IMR-90 (cell line): ENCODE data around the gene OR10D3. TPM values are rescaled to one million over a fixed set of nuclear protein-coding genes. Genes with fewer than 3 reads are reported as not detected.

Experiments
- ATAC-seq: fragments of 200-7000 bp; cut with Tn5 transposase; 2 replicates; pipeline ENCODE4 v1.9.1; 2020; ENCODE audit warnings: low read depth, mild to moderate bottlenecking, moderate library complexity
- BruUV-seq: library from RNA; stranded (reverse); fragments of 400-500 nt; replicated peaks from 2 replicates; lab custom pipeline; 2021; lab: Mats Ljungman, UMichigan
- CTCF ChIA-PET: fragments of 300-600 bp; formaldehyde crosslinking; extraction: SDS; loops from one replicate; lab custom pipeline; 2021; ENCODE audit warnings: antibody characterized with exemption; lab: Yijun Ruan, JAX
- POLR2A ChIA-PET: fragments of 300-600 bp; sonication (Branson Sonifier 250); formaldehyde crosslinking; loops from one replicate; lab custom pipeline; 2022; ENCODE audit warnings: antibody characterized with exemption; ENCODE audit not compliant: unreplicated experiment; lab: Charles Lee
- DNase-seq: peaks from one replicate; pipeline ENCODE4 v3.0.0; 2013
- H2AFZ ChIP-seq: replicated peaks from 2 replicates; pipeline ENCODE3; 2013; ENCODE audit warnings: low read length, mild to moderate bottlenecking; ENCODE audit not compliant: poor library complexity
- H2AK5ac ChIP-seq: 2 replicates; pipeline ENCODE4 v1.6.1; 2013; ENCODE audit warnings: low read depth, low read length, inconsistent platforms
- H2AK9ac ChIP-seq: replicated peaks from 2 replicates; pipeline ENCODE3; 2013; ENCODE audit warnings: mild to moderate bottlenecking, low read depth, low read length, moderate library complexity; ENCODE audit not compliant: poor library complexity
- H2BK120ac ChIP-seq: 2 replicates; pipeline ENCODE4 v1.6.1; 2013; ENCODE audit warnings: low read depth, low read length, inconsistent platforms
- H2BK15ac ChIP-seq: 3 replicates; pipeline ENCODE4 v1.6.1; 2013; ENCODE audit warnings: low read depth, low read length, inconsistent platforms
- H2BK20ac ChIP-seq: 2 replicates; pipeline ENCODE4 v1.6.1; 2013; ENCODE audit warnings: low read depth, mild to moderate bottlenecking, inconsistent platforms, low read length, moderate library complexity
- H2BK5ac ChIP-seq: 2 replicates; pipeline ENCODE4 v1.6.1; 2013; ENCODE audit warnings: mild to moderate bottlenecking, low read depth, low read length, inconsistent platforms; ENCODE audit not compliant: poor library complexity, severe bottlenecking
- H3K14ac ChIP-seq: replicated peaks from 2 replicates; pipeline ENCODE4 v1.6.1; 2013; ENCODE audit warnings: low read depth, low read length, inconsistent platforms
- H3K18ac ChIP-seq: 2 replicates; pipeline ENCODE4 v1.6.1; 2013; ENCODE audit warnings: low read depth, low read length, control low read depth
- H3K23ac ChIP-seq: 2 replicates; pipeline ENCODE4 v1.6.1; 2013; ENCODE audit warnings: low read depth, low read length, inconsistent platforms
- H3K27ac ChIP-seq: 2 replicates; pipeline ENCODE4 v1.5.1; 2013; ENCODE audit warnings: mild to moderate bottlenecking, control low read depth, low read length; ENCODE audit not compliant: insufficient read depth
- H3K27me3 ChIP-seq: 2 replicates; pipeline ENCODE4 v1.6.1; 2013; ENCODE audit warnings: low read length; ENCODE audit not compliant: control insufficient read depth, insufficient read depth
- H3K36me3 ChIP-seq: 2 replicates; pipeline ENCODE4 v1.6.1; 2013; ENCODE audit warnings: low read length, mixed read lengths; ENCODE audit not compliant: control insufficient read depth, insufficient read depth
- H3K4ac ChIP-seq: 2 replicates; pipeline ENCODE4 v1.6.1; 2013; ENCODE audit warnings: low read depth, low read length, inconsistent platforms
- H3K4me1 ChIP-seq: 2 replicates; pipeline ENCODE4 v1.6.1; 2013; ENCODE audit warnings: low read length, mixed read lengths; ENCODE audit not compliant: control insufficient read depth, insufficient read depth
- H3K4me2 ChIP-seq: 2 replicates; pipeline ENCODE4 v1.6.1; 2013; ENCODE audit warnings: low read depth, mild to moderate bottlenecking, control low read depth, low read length, moderate library complexity
- H3K4me3 ChIP-seq: 2 replicates; pipeline ENCODE4 v1.5.1; 2013; ENCODE audit warnings: low read depth, mild to moderate bottlenecking, control low read depth, low read length, moderate library complexity; ENCODE audit not compliant: insufficient read depth
- H3K56ac ChIP-seq: 2 replicates; pipeline ENCODE4 v1.6.1; 2013; ENCODE audit warnings: low read length, inconsistent platforms; ENCODE audit not compliant: insufficient read depth; ENCODE audit errors: extremely low read depth
- H3K79me1 ChIP-seq, 2 experiments: 2 replicates each; pipeline ENCODE4 v1.6.1; 2013; ENCODE audit warnings: low read length in 2 of 2, inconsistent platforms in 1 of 2, low read depth in 1 of 2
- H3K9ac ChIP-seq: 2 replicates; pipeline ENCODE4 v1.6.1; 2013; ENCODE audit warnings: low read depth, low read length, control low read depth
- H3K9me1 ChIP-seq: 2 replicates; pipeline ENCODE4 v1.6.1; 2013; ENCODE audit warnings: low read length, inconsistent platforms; ENCODE audit not compliant: insufficient read depth
- H3K9me3 ChIP-seq: 2 replicates; pipeline ENCODE4 v1.6.1; 2013; ENCODE audit warnings: low read length; ENCODE audit not compliant: control insufficient read depth, insufficient read depth
- H4K20me1 ChIP-seq: 2 replicates; pipeline ENCODE4 v1.6.1; 2013; ENCODE audit warnings: low read length, inconsistent platforms; ENCODE audit not compliant: insufficient read depth
- H4K5ac ChIP-seq: 2 replicates; pipeline ENCODE4 v1.6.1; 2013; ENCODE audit warnings: mild to moderate bottlenecking, low read depth, low read length, control low read depth
- H4K8ac ChIP-seq, 2 experiments: 2 replicates each; pipeline ENCODE4 v1.6.1; 2013; ENCODE audit warnings: low read depth in 2 of 2, low read length in 2 of 2, control low read depth in 1 of 2, inconsistent platforms in 1 of 2
- H4K91ac ChIP-seq: 2 replicates; pipeline ENCODE4 v1.6.1; 2013; ENCODE audit warnings: low read depth, low read length, inconsistent platforms; ENCODE audit not compliant: insufficient read depth
- BHLHE40 ChIP-seq: fragments of 150-350 bp; IDR thresholded peaks from 2 replicates; pipeline ENCODE4 v1.6.1; 2016; ENCODE audit warnings: mild to moderate bottlenecking, low read depth, low read length
- CEBPB ChIP-seq: IDR thresholded peaks from 2 replicates; pipeline ENCODE4 v1.6.1; 2012; ENCODE audit warnings: low read depth, low read length, improper control_type of control experiment
- CHD1 ChIP-seq: IDR thresholded peaks from 2 replicates; pipeline ENCODE4 v1.6.1; 2012; ENCODE audit warnings: low read depth, low read length, improper control_type of control experiment
- FOS ChIP-seq: fragments of 150-350 bp; IDR thresholded peaks from 2 replicates; pipeline ENCODE4 v1.6.1; 2016; ENCODE audit warnings: low read depth, low read length
- MAFK ChIP-seq: IDR thresholded peaks from 2 replicates; pipeline ENCODE4 v1.6.1; 2012; ENCODE audit warnings: low read depth, low read length, improper control_type of control experiment
- MAZ ChIP-seq: IDR thresholded peaks from 2 replicates; pipeline ENCODE4 v1.6.1; 2012; ENCODE audit warnings: low read depth, mild to moderate bottlenecking, low read length, improper control_type of control experiment, moderate library complexity, borderline replicate concordance
- MXI1 ChIP-seq: IDR thresholded peaks from 2 replicates; pipeline ENCODE4 v1.6.1; 2012; ENCODE audit warnings: low read depth, mild to moderate bottlenecking, low read length, moderate library complexity, borderline replicate concordance
- NFE2L2 ChIP-seq: fragments of 150-350 bp; IDR thresholded peaks from 2 replicates; pipeline ENCODE4 v1.6.1; 2016; ENCODE audit warnings: low read depth, mild to moderate bottlenecking, low read length
- POLR2A ChIP-seq: IDR thresholded peaks from 2 replicates; pipeline ENCODE4 v1.6.1; 2012; ENCODE audit warnings: mild to moderate bottlenecking, low read depth, low read length
- RAD21 ChIP-seq: IDR thresholded peaks from 2 replicates; pipeline ENCODE4 v1.6.1; 2012; ENCODE audit warnings: low read length, improper control_type of control experiment
- RCOR1 ChIP-seq: IDR thresholded peaks from 2 replicates; pipeline ENCODE4 v1.6.1; 2012; ENCODE audit warnings: mild to moderate bottlenecking, low read length, improper control_type of control experiment; ENCODE audit not compliant: insufficient replicate concordance
- RFX5 ChIP-seq: IDR thresholded peaks from 2 replicates; pipeline ENCODE4 v1.8.0; 2012; ENCODE audit warnings: low read depth, mild to moderate bottlenecking, low read length, moderate library complexity
- SMC3 ChIP-seq: fragments of 150-350 bp; IDR thresholded peaks from 2 replicates; pipeline ENCODE4 v1.6.1; 2016; ENCODE audit warnings: low read depth, mild to moderate bottlenecking, antibody characterized with exemption, low read length, moderate library complexity
- WGBS, 2 experiments: methylation state at CpG; one replicate each; pipeline versions ENCODE4 v1.1.5 to v1.1.7; 2013; ENCODE audit warnings: missing lambda C conversion rate in 2 of 2; ENCODE audit not compliant: insufficient read length in 1 of 2; ENCODE audit errors: extremely low coverage in 2 of 2; 5-methylcytosine and 5-hydroxymethylcytosine counted together
- dilution Hi-C: fragments of 300-500 bp; cut with HindIII; formaldehyde crosslinking; loops from one replicate; pipeline ENCODE4 v1.14.3; 2018; ENCODE audit warnings: low sequenced_read_pairs; ENCODE audit not compliant: unreplicated experiment
- in situ Hi-C: fragments of 300-500 bp; cut with MboI; formaldehyde crosslinking; loops from 3 replicates; pipeline ENCODE4 v1.14.3; 2019; ENCODE audit warnings: low sequenced_read_pairs, inconsistent platforms, mixed read lengths
- intact Hi-C: fragments of 100-400 bp; cut with micrococcal nuclease; formaldehyde crosslinking; loops from 2 replicates; pipeline ENCODE4 v1.10.0; 2022
- polyA plus RNA-seq, 3 experiments: library from polyadenylated mRNA; depleted of rRNA; stranded (reverse); fragments of >200 nt; gene quantifications; 2 replicates each; pipeline ENCODE4 v1.2.3, GENCODE V29; 2012; ENCODE audit warnings: low replicate concordance in 1 of 3
- total RNA-seq: library from RNA; depleted of rRNA; stranded (reverse); fragments of >200 nt; gene quantifications from 2 replicates; pipeline ENCODE4 v1.2.3, GENCODE V29; 2012
- TF ChIP-seq, protein P1 (sequence below): fragments of 150-350 bp; IDR thresholded peaks from 2 replicates; pipeline ENCODE4 v1.6.1; 2016; ENCODE audit warnings: low read depth, mild to moderate bottlenecking, low read length, moderate library complexity, borderline replicate concordance
- TF ChIP-seq, protein P2 (sequence below): fragments of 150-350 bp; IDR thresholded peaks from 2 replicates; pipeline ENCODE4 v1.6.1; 2017; ENCODE audit warnings: mild to moderate bottlenecking, antibody characterized with exemption, low read length, low read depth
- TF ChIP-seq, protein P3 (sequence below): conservative IDR thresholded peaks from 2 replicates; pipeline ENCODE4 v1.5.1; 2012; ENCODE audit warnings: mild to moderate bottlenecking, low read depth, low read length, improper control_type of control experiment

Gene OR10D3
- total and polyA plus RNA-seq, 2 of the 4 experiments (the other 2 are of a cell fraction): not detected

DNA sequence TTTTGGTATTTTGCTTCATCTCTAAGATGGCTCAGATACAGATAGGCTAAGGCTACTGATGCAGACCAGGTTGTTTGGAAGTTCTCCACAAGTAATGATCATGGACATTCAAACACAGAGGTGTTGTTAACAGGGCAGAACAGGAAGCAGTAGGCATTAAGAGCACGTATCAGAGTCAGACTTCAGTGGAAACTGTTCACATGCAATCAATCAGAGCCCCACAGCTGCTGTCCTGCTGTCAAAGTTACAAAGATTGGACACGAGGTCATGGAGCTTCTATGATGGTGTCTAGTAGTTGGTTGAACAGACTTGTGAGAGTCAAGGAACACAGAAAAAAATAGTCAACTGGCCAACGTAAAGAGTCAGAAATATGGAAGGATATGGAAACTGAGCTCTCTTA lies 19.8 kb downstream of the OR10D3 start:
- Histone ChIP-seq H2AFZ (no peak overlapping the region), H3K36me3 (no peaks in the 10 kb centered on the region), H2AK5ac (no peak overlapping the region), H3K14ac (no peak overlapping the region), H2AK9ac (no peak overlapping the region), H3K79me1 (no peaks in the 10 kb centered on the region), H3K9me1 (no peaks in the 10 kb centered on the region), H4K8ac (no peak overlapping the region), H2BK20ac (no peak overlapping the region), H3K4me2 (no peak overlapping the region), H3K9me3 (no peaks in the 10 kb centered on the region), H4K91ac (no peak overlapping the region), H3K23ac (no peak overlapping the region), H3K4ac (no peak overlapping the region), H3K27me3 (no peaks in the 10 kb centered on the region), H3K27ac (no peak overlapping the region), H2BK15ac (no peak overlapping the region), H2BK120ac (no peak overlapping the region), H3K4me3 (no peak overlapping the region), H3K9ac (no peak overlapping the region), H2BK5ac (no peak overlapping the region), H3K56ac (no peak overlapping the region), H3K4me1 (no peaks in the 10 kb centered on the region), H3K18ac (no peak overlapping the region), H4K5ac (no peak overlapping the region), H4K20me1 (no peaks in the 10 kb centered on the region)
- no peak for ATAC-seq
- dilution Hi-C loops (no loop called here), intact Hi-C loops (no loop called here), in situ Hi-C loops (no loop called here)
- CTCF ChIA-PET: no interaction called here
- POLR2A ChIA-PET: no interaction called here
- BruUV-seq: no TSS peak
- 50% methylated on average over 1 of the region's 3 CpGs; no CpG with 5 or more reads in 1 of the 2 experiments for WGBS, 2 experiments
- TF ChIP-seq FOS (no peak), MAFK (no peak), SMC3 (no peak), MXI1 (no peak), CEBPB (no peak), CHD1 (no peak), RFX5 (no peak), MAZ (no peak), NFE2L2 (no peak), BHLHE40 (no peak), RCOR1 (no peak), POLR2A (no peak), RAD21 (no peak)
- TF ChIP-seq, protein P1, sequence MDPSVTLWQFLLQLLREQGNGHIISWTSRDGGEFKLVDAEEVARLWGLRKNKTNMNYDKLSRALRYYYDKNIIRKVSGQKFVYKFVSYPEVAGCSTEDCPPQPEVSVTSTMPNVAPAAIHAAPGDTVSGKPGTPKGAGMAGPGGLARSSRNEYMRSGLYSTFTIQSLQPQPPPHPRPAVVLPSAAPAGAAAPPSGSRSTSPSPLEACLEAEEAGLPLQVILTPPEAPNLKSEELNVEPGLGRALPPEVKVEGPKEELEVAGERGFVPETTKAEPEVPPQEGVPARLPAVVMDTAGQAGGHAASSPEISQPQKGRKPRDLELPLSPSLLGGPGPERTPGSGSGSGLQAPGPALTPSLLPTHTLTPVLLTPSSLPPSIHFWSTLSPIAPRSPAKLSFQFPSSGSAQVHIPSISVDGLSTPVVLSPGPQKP: no peak
- TF ChIP-seq, protein P2, sequence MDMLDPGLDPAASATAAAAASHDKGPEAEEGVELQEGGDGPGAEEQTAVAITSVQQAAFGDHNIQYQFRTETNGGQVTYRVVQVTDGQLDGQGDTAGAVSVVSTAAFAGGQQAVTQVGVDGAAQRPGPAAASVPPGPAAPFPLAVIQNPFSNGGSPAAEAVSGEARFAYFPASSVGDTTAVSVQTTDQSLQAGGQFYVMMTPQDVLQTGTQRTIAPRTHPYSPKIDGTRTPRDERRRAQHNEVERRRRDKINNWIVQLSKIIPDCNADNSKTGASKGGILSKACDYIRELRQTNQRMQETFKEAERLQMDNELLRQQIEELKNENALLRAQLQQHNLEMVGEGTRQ: no peak
- TF ChIP-seq, protein P3, sequence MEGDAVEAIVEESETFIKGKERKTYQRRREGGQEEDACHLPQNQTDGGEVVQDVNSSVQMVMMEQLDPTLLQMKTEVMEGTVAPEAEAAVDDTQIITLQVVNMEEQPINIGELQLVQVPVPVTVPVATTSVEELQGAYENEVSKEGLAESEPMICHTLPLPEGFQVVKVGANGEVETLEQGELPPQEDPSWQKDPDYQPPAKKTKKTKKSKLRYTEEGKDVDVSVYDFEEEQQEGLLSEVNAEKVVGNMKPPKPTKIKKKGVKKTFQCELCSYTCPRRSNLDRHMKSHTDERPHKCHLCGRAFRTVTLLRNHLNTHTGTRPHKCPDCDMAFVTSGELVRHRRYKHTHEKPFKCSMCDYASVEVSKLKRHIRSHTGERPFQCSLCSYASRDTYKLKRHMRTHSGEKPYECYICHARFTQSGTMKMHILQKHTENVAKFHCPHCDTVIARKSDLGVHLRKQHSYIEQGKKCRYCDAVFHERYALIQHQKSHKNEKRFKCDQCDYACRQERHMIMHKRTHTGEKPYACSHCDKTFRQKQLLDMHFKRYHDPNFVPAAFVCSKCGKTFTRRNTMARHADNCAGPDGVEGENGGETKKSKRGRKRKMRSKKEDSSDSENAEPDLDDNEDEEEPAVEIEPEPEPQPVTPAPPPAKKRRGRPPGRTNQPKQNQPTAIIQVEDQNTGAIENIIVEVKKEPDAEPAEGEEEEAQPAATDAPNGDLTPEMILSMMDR: no peak
- no peak for DNase-seq
